Keratinocyte (primary cell): ENCODE results near the gene OGDH. TPM values are rescaled to one million over a fixed set of nuclear protein-coding genes. Genes with fewer than 3 reads are reported as not detected.

Experiments
- DNase-seq: peaks from one replicate; pipeline ENCODE4 v3.0.0-alpha.2; 2011; ENCODE audit warnings: low read depth, missing footprints, low spot score
- FAIRE-seq: peaks from 2 replicates; lab custom pipeline; 2011; peaks lifted over from hg19 to GRCh38; lab: Jason Lieb, UNC
- H2AFZ ChIP-seq: 2 replicates; pipeline ENCODE4 v1.6.0; 2012; ENCODE audit warnings: low read length, control low read depth, inconsistent platforms; ENCODE audit not compliant: control insufficient read depth
- H3K27ac ChIP-seq: 2 replicates; pipeline ENCODE4 v1.5.1; 2011; ENCODE audit warnings: low read length; ENCODE audit not compliant: control insufficient read depth, insufficient read depth
- H3K27me3 ChIP-seq: 3 replicates; pipeline ENCODE4 v1.6.0; 2011; ENCODE audit warnings: low read length; ENCODE audit not compliant: control insufficient read depth, insufficient read depth; ENCODE audit errors: extremely low read depth
- H3K36me3 ChIP-seq, 2 experiments: 2 replicates in 1 of 2; 3 replicates in 1 of 2; pipeline ENCODE4 v1.5.1; 2011; ENCODE audit warnings: low read length in 2 of 2, mild to moderate bottlenecking in 1 of 2; ENCODE audit not compliant: control insufficient read depth in 2 of 2, insufficient read depth in 2 of 2; ENCODE audit errors: extremely low read depth in 1 of 2
- H3K4me1 ChIP-seq: 3 replicates; pipeline ENCODE4 v1.5.1; 2011; ENCODE audit warnings: low read length; ENCODE audit not compliant: control insufficient read depth, insufficient read depth; ENCODE audit errors: extremely low read depth
- H3K4me2 ChIP-seq: 3 replicates; pipeline ENCODE4 v1.6.0; 2011; ENCODE audit warnings: low read depth, low read length; ENCODE audit not compliant: control insufficient read depth, insufficient read depth; ENCODE audit errors: extremely low read depth
- H3K4me3 ChIP-seq, 3 experiments: fragments of 200-600 bp in 1 of 3; sonication (generic) in 1 of 3; 2 replicates in 2 of 3; 3 replicates in 1 of 3; pipeline ENCODE4 v1.5.1; 2011 to 2016; ENCODE audit warnings: low read length in 3 of 3, mild to moderate bottlenecking in 3 of 3, control low read depth in 2 of 3, inconsistent platforms in 1 of 3, low read depth in 1 of 3, mixed read lengths in 1 of 3, mixed run types in 1 of 3, moderate library complexity in 1 of 3; ENCODE audit not compliant: control insufficient read depth in 2 of 3, insufficient read depth in 2 of 3; ENCODE audit errors: extremely low read depth in 1 of 3
- H3K79me2 ChIP-seq: 2 replicates; pipeline ENCODE4 v1.6.0; 2012; ENCODE audit warnings: low read length; ENCODE audit not compliant: control insufficient read depth, insufficient read depth
- H3K9ac ChIP-seq: 3 replicates; pipeline ENCODE4 v1.6.0; 2011; ENCODE audit warnings: low read length; ENCODE audit not compliant: control insufficient read depth, insufficient read depth; ENCODE audit errors: extremely low read depth
- H3K9me1 ChIP-seq: 3 replicates; pipeline ENCODE4 v1.6.0; 2011; ENCODE audit warnings: low read length; ENCODE audit not compliant: control insufficient read depth, insufficient read depth; ENCODE audit errors: extremely low read depth
- H3K9me3 ChIP-seq: 2 replicates; pipeline ENCODE4 v1.5.1; 2012; ENCODE audit warnings: low read depth, low read length; ENCODE audit not compliant: control insufficient read depth
- H4K20me1 ChIP-seq: 3 replicates; pipeline ENCODE4 v1.6.0; 2011; ENCODE audit warnings: low read length; ENCODE audit not compliant: control insufficient read depth, insufficient read depth; ENCODE audit errors: extremely low read depth
- CTCF ChIP-seq, 3 experiments: IDR thresholded peaks in 1 of 3; conservative IDR thresholded peaks in 1 of 3; optimal IDR thresholded peaks in 1 of 3; 2 replicates in 2 of 3; 3 replicates in 1 of 3; pipeline versions ENCODE3 to v1.5.1; 2011; ENCODE audit warnings: low read length in 3 of 3, mild to moderate bottlenecking in 3 of 3, moderate library complexity in 2 of 3, control low read depth in 1 of 3, inconsistent platforms in 1 of 3; ENCODE audit not compliant: insufficient read depth in 2 of 3; ENCODE audit errors: extremely low read depth in 1 of 3
- EZH2 ChIP-seq: IDR thresholded peaks from one replicate; pipeline ENCODE4 v1.6.1; 2012; ENCODE audit warnings: inconsistent platforms, mild to moderate bottlenecking, low read length, moderate library complexity
- dilution Hi-C: fragments of 300-500 bp; cut with MboI; formaldehyde crosslinking; loops from one replicate; pipeline ENCODE4 v1.7.0; 2020; ENCODE audit warnings: low sequenced_read_pairs; ENCODE audit not compliant: extremely low pct_ligation_motif_present
- polyA plus RNA-seq, 5 experiments: library from polyadenylated mRNA; depleted of rRNA in 3 of 5; stranded (reverse) in 3 of 5; stranded (forward) in 1 of 5; unstranded in 1 of 5; fragments of >200 nt; gene quantifications; 1 replicate in 1 of 5; 2 replicates in 3 of 5; 3 replicates in 1 of 5; pipeline versions ENCODE4 v1.2.1 to v1.2.3, GENCODE V29; 2011 to 2012; ENCODE audit warnings: missing spikeins in 2 of 5, low read depth in 1 of 5, low replicate concordance in 1 of 5

OGDH gene
- polyA plus RNA-seq, 1 donor (not counting 4 experiments of a cell fraction or from before 2014, with no cell fraction given): 46.4 TPM

- TF ChIP-seq EZH2 (no peak), CTCF (optimal IDR thresholded peaks at IDR 0.05 in 1 of 3, IDR thresholded peaks at IDR 0.05 in 1 of 3, conservative IDR thresholded peaks at IDR 0.05 in 1 of 3; ENCODE audit: extremely low read depth in 1 of 3, insufficient read depth in 2 of 3, low read length in 3 of 3) (no peak)
- Histone ChIP-seq H3K4me1 (no peaks in the 10 kb centered on the region), H3K9me3 (no peaks in the 10 kb centered on the region), H3K27me3 (no peaks in the 10 kb centered on the region), H3K4me3 (no peak overlapping the region), H3K9ac (no peak overlapping the region), H3K9me1 (no peaks in the 10 kb centered on the region), H3K4me2 (no peak overlapping the region), H3K79me2 (peaks cover 22% of the 10 kb centered on the region), H3K27ac (no peak overlapping the region), H4K20me1 (peaks cover 2% of the 10 kb centered on the region), H2AFZ (no peak overlapping the region), H3K36me3 (peaks cover 53 to 64% of the 10 kb centered on the region in 2 experiments)
- no peak for FAIRE-seq
- dilution Hi-C loops: no loop called here
- DNase-seq: no peak
These were observed 39.7 kb upstream of the OGDH start for GRCh38 chr7:44566680-44567079.

- Histone ChIP-seq H3K9me3 (no peaks in the 10 kb centered on the region), H3K4me3 (no peak overlapping the region), H3K4me1 (peaks cover 6% of the 10 kb centered on the region), H3K27me3 (no peaks in the 10 kb centered on the region), H3K9me1 (no peaks in the 10 kb centered on the region), H4K20me1 (peaks cover 2% of the 10 kb centered on the region), H3K27ac (no peak overlapping the region), H3K9ac (no peak overlapping the region), H3K36me3 (peaks cover 57 to 75% of the 10 kb centered on the region in 2 experiments), H3K79me2 (peaks cover 34% of the 10 kb centered on the region), H2AFZ (no peak overlapping the region), H3K4me2 (no peak overlapping the region)
- dilution Hi-C loops: no loop called here
- DNase-seq (no peak), FAIRE-seq (no peak)
- TF ChIP-seq CTCF (optimal IDR thresholded peaks at IDR 0.05 in 1 of 3, IDR thresholded peaks at IDR 0.05 in 1 of 3, conservative IDR thresholded peaks at IDR 0.05 in 1 of 3; ENCODE audit: extremely low read depth in 1 of 3, insufficient read depth in 2 of 3, low read length in 3 of 3) (no peak), EZH2 (no peak)
These were observed 38.5 kb upstream of the OGDH start for GRCh38 chr7:44567884-44568283.
